HEK293 (cell line): ENCODE measurements around the gene EVI5.
"Not testable (repeated sequence)": the region's sequence is repeated elsewhere in the genome, so short reads cannot be mapped to it uniquely, and the experiment has no call there.

Experiments
- CTCF ChIA-PET: fragments of 350-600 bp; formaldehyde crosslinking; extraction: SDS; loops from one replicate; lab custom pipeline; 2021; ENCODE audit warnings: antibody characterized with exemption; lab: Yijun Ruan, JAX
- POLR2A ChIA-PET: fragments of 300-600 bp; formaldehyde crosslinking; extraction: SDS; loops from one replicate; lab custom pipeline; 2020; ENCODE audit warnings: antibody characterized with exemption, inconsistent platforms; lab: Yijun Ruan, JAX
- H3K27ac ChIP-seq: fragments of 200-500 bp; sonication (Bioruptor generic); 2 replicates; pipeline ENCODE4 v1.5.1; 2014; ENCODE audit warnings: low read depth, low read length, control low read depth, inconsistent platforms; ENCODE audit errors: extremely low read depth
- H3K36me3 ChIP-seq, 2 experiments: fragments of 200-500 bp in 1 of 2; sonication (Bioruptor generic) in 1 of 2; 1 replicate in 1 of 2; 2 replicates in 1 of 2; pipeline ENCODE4 v1.5.1; 2014 to 2017; ENCODE audit warnings: inconsistent platforms in 2 of 2, low read length in 2 of 2; ENCODE audit not compliant: control insufficient read depth in 2 of 2, insufficient read depth in 1 of 2
- H3K4me1 ChIP-seq: fragments of 200-500 bp; sonication (Bioruptor generic); 2 replicates; pipeline ENCODE4 v1.5.1; 2014; ENCODE audit warnings: mild to moderate bottlenecking, low read length, inconsistent platforms; ENCODE audit not compliant: control insufficient read depth, insufficient read depth
- H3K4me3 ChIP-seq: 2 replicates; pipeline ENCODE4 v1.5.1; 2011; ENCODE audit warnings: low read depth, mild to moderate bottlenecking, control low read depth, low read length, moderate library complexity
- H3K9me3 ChIP-seq: fragments of 200-500 bp; sonication (Bioruptor generic); 2 replicates; pipeline ENCODE4 v1.5.1; 2014; ENCODE audit warnings: low read depth, low read length, inconsistent platforms; ENCODE audit not compliant: control insufficient read depth, insufficient read depth
- BCL6B ChIP-seq: fragments of 450-650 bp; formaldehyde crosslinking; IDR thresholded peaks from 2 replicates; pipeline ENCODE4 v1.5.1; 2017; ENCODE audit warnings: missing biosample characterization, missing genetic modification characterization
- FEZF1 ChIP-seq: fragments of 450-650 bp; formaldehyde crosslinking; IDR thresholded peaks from 2 replicates; pipeline ENCODE4 v1.5.1; 2016; ENCODE audit warnings: missing biosample characterization, missing genetic modification characterization
- HIC1 ChIP-seq: fragments of 450-650 bp; formaldehyde crosslinking; IDR thresholded peaks from 2 replicates; pipeline ENCODE4 v1.5.1; 2016; ENCODE audit warnings: missing biosample characterization, missing genetic modification characterization
- HOXA7 ChIP-seq: sonication (generic); formaldehyde crosslinking; IDR thresholded peaks from 2 replicates; pipeline ENCODE4 v1.8.1; 2022; ENCODE audit warnings: missing genetic modification reagents, borderline replicate concordance
- HOXC10 ChIP-seq: sonication (generic); formaldehyde crosslinking; IDR thresholded peaks from 2 replicates; pipeline ENCODE4 v1.8.1; 2023; ENCODE audit warnings: mild to moderate bottlenecking, missing genetic modification reagents
- KLF7 ChIP-seq: fragments of 450-650 bp; formaldehyde crosslinking; IDR thresholded peaks from 2 replicates; pipeline ENCODE4 v1.5.1; 2016; ENCODE audit warnings: missing biosample characterization, missing genetic modification characterization, borderline replicate concordance
- KLF8 ChIP-seq: fragments of 450-650 bp; formaldehyde crosslinking; IDR thresholded peaks from 2 replicates; pipeline ENCODE4 v1.5.1; 2016; ENCODE audit warnings: missing biosample characterization, missing genetic modification characterization
- SCRT2 ChIP-seq: fragments of 450-650 bp; formaldehyde crosslinking; IDR thresholded peaks from 2 replicates; pipeline ENCODE4 v1.5.1; 2016; ENCODE audit warnings: missing biosample characterization, missing genetic modification characterization
- ZBTB17 ChIP-seq: fragments of 450-650 bp; formaldehyde crosslinking; IDR thresholded peaks from 2 replicates; pipeline ENCODE4 v1.5.1; 2016; ENCODE audit warnings: missing biosample characterization, missing genetic modification characterization
- ZBTB48 ChIP-seq: fragments of 450-650 bp; formaldehyde crosslinking; IDR thresholded peaks from 2 replicates; pipeline ENCODE4 v1.5.1; 2016; ENCODE audit warnings: missing biosample characterization, missing genetic modification characterization
- ZFP69B ChIP-seq: fragments of 450-650 bp; formaldehyde crosslinking; IDR thresholded peaks from 2 replicates; pipeline ENCODE4 v1.5.1; 2016; ENCODE audit warnings: missing biosample characterization, missing genetic modification characterization
- ZNF16 ChIP-seq: fragments of 450-650 bp; formaldehyde crosslinking; IDR thresholded peaks from 2 replicates; pipeline ENCODE4 v1.5.1; 2016; ENCODE audit warnings: low read depth, missing biosample characterization, missing genetic modification characterization
- ZNF175 ChIP-seq: fragments of 450-650 bp; formaldehyde crosslinking; IDR thresholded peaks from 2 replicates; pipeline ENCODE4 v1.5.1; 2016; ENCODE audit warnings: missing biosample characterization, missing genetic modification characterization
- ZNF214 ChIP-seq: fragments of 450-650 bp; formaldehyde crosslinking; IDR thresholded peaks from 2 replicates; pipeline ENCODE4 v1.5.1; 2017; ENCODE audit warnings: missing biosample characterization, mild to moderate bottlenecking, missing genetic modification characterization, borderline replicate concordance
- ZNF24 ChIP-seq: fragments of 450-650 bp; formaldehyde crosslinking; IDR thresholded peaks from 2 replicates; pipeline ENCODE4 v1.5.1; 2016; ENCODE audit warnings: missing biosample characterization, missing genetic modification characterization
- ZNF335 ChIP-seq: fragments of 450-650 bp; formaldehyde crosslinking; conservative IDR thresholded peaks from 2 replicates; pipeline ENCODE4 v1.5.1; 2016; ENCODE audit warnings: missing biosample characterization, missing genetic modification characterization
- ZNF350 ChIP-seq: fragments of 450-650 bp; formaldehyde crosslinking; IDR thresholded peaks from 2 replicates; pipeline ENCODE4 v1.5.0; 2017; ENCODE audit warnings: missing biosample characterization, mild to moderate bottlenecking, missing genetic modification characterization
- ZNF510 ChIP-seq: fragments of 450-650 bp; formaldehyde crosslinking; IDR thresholded peaks from 2 replicates; pipeline ENCODE4 v1.5.1; 2018; ENCODE audit warnings: mild to moderate bottlenecking, missing genetic modification characterization, missing biosample characterization; ENCODE audit not compliant: insufficient replicate concordance
- ZNF658 ChIP-seq: fragments of 450-650 bp; formaldehyde crosslinking; IDR thresholded peaks from 2 replicates; pipeline ENCODE4; 2016; ENCODE audit warnings: missing biosample characterization, missing genetic modification characterization
- ZNF670 ChIP-seq: fragments of 450-650 bp; formaldehyde crosslinking; IDR thresholded peaks from 2 replicates; pipeline ENCODE4 v1.5.1; 2016; ENCODE audit warnings: missing biosample characterization, missing genetic modification characterization, low read depth
- ZNF792 ChIP-seq: fragments of 450-650 bp; formaldehyde crosslinking; IDR thresholded peaks from 2 replicates; pipeline ENCODE4 v1.5.1; 2016; ENCODE audit warnings: missing biosample characterization, missing genetic modification characterization
- TF ChIP-seq, protein P1 (sequence below): fragments of 450-650 bp; formaldehyde crosslinking; IDR thresholded peaks from 2 replicates; pipeline ENCODE4 v1.5.1; 2016; ENCODE audit warnings: missing biosample characterization, missing genetic modification characterization, low read depth
- TF ChIP-seq, protein P2 (sequence below): fragments of 450-650 bp; formaldehyde crosslinking; IDR thresholded peaks from 2 replicates; pipeline ENCODE4 v1.5.1; 2016; ENCODE audit warnings: missing biosample characterization, missing genetic modification characterization

EVI5 gene

DNA sequence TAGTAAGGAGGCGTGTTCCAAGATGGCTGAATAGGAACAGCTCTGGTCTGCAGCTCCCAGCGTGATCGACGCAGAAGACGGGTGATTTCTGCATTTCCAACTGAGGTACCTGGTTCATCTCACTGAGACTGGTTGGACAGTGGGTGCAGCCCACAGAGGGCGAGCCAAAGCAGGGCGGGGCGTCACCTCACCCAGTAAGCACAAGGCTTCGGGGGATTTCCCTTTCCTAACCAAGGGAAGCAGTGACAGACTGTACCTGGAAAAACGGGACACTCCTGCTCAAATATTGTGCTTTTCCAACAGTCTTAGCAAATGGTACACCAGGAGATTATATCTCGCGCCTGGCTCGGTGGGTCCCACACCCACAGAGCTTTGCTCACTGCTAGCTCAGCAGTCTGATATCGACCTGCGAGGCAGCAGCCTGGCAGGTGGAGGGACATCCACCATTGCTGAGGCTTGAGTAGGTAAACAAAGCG lies 69.4 kb downstream of the EVI5 start:
- CTCF ChIA-PET, H3K9me3 ChIP-seq, H3K36me3 ChIP-seq, H3K27ac ChIP-seq, H3K4me1 ChIP-seq, H3K4me3 ChIP-seq: not testable (repeated sequence)
- POLR2A ChIA-PET = interaction anchor here (1.1 kb wide), 1 partner anchor 11 kb away, joined by 3 read pairs; no protein-coding TSS in a partner anchor
- TF ChIP-seq ZFP69B (tag by site-specific recombination) = peak; percentile 41; the same call in 1 of the 2 replicates

DNA sequence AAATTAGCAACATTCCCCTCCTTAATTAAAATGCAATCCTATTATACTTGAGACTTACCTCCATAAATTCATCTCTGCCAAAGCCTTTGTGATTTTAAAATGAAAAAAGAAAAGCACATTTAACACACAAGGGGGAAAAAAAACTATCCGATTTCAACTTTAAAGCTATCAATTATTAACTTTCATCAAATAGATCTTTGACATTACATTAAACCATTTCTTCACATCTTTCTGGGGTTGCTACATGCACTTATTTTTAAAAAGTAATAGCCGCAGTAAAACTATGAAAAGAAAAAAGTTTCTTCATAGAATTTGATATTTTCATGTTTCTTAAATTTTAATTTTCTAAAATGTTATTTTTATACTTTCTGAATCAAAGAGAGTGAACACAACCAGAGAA lies 71.0 kb downstream of the EVI5 start:
- ChIA-PET POLR2A (interaction anchor here (0.6 kb wide), 1 partner anchor 17 kb away, joined by 3 read pairs; no protein-coding TSS in a partner anchor), CTCF (interaction anchor here (1.0 kb wide), 1 partner anchor 19 kb away, joined by 7 read pairs; no protein-coding TSS in a partner anchor)
- no peaks in the 10 kb centered on the region for H3K36me3 ChIP-seq
- no peaks in the 10 kb centered on the region for H3K9me3 ChIP-seq
- H3K27ac ChIP-seq = no peak overlapping the region
- H3K4me3 ChIP-seq = no peak overlapping the region
- TF ChIP-seq HOXA7 (CRISPR knock-in tag) (no peak), BCL6B (tag by site-specific recombination) (no peak), ZNF792 (tag by site-specific recombination) (no peak), ZNF214 (no peak), ZNF510 (tag by site-specific recombination) (no peak)
- TF ChIP-seq, protein P1, sequence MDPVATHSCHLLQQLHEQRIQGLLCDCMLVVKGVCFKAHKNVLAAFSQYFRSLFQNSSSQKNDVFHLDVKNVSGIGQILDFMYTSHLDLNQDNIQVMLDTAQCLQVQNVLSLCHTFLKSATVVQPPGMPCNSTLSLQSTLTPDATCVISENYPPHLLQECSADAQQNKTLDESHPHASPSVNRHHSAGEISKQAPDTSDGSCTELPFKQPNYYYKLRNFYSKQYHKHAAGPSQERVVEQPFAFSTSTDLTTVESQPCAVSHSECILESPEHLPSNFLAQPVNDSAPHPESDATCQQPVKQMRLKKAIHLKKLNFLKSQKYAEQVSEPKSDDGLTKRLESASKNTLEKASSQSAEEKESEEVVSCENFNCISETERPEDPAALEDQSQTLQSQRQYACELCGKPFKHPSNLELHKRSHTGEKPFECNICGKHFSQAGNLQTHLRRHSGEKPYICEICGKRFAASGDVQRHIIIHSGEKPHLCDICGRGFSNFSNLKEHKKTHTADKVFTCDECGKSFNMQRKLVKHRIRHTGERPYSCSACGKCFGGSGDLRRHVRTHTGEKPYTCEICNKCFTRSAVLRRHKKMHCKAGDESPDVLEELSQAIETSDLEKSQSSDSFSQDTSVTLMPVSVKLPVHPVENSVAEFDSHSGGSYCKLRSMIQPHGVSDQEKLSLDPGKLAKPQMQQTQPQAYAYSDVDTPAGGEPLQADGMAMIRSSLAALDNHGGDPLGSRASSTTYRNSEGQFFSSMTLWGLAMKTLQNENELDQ = no peak
- H3K4me1 ChIP-seq = peaks cover 12% of the 10 kb centered on the region

- POLR2A ChIA-PET = interaction anchor here (1.2 kb wide), 1 partner anchor 73 kb away, joined by 3 read pairs; no protein-coding TSS in a partner anchor
- no peak overlapping the region for H3K4me3 ChIP-seq
- no peaks in the 10 kb centered on the region for H3K36me3 ChIP-seq
- CTCF ChIA-PET = no interaction called here
- H3K4me1 ChIP-seq = peaks cover 17% of the 10 kb centered on the region
- H3K27ac ChIP-seq = peak overlapping the region; percentile 10; the same call in 1 of the 2 replicates
- H3K9me3 ChIP-seq = no peaks in the 10 kb centered on the region
- no peak for TF ChIP-seq ZBTB17 (tag by site-specific recombination)
- TF ChIP-seq ZNF24 = no peak
- peak; percentile 80 for TF ChIP-seq FEZF1 (tag by site-specific recombination)
- no peak for TF ChIP-seq KLF8 (tag by site-specific recombination)
- no peak for TF ChIP-seq ZNF658
- TF ChIP-seq, protein P2, sequence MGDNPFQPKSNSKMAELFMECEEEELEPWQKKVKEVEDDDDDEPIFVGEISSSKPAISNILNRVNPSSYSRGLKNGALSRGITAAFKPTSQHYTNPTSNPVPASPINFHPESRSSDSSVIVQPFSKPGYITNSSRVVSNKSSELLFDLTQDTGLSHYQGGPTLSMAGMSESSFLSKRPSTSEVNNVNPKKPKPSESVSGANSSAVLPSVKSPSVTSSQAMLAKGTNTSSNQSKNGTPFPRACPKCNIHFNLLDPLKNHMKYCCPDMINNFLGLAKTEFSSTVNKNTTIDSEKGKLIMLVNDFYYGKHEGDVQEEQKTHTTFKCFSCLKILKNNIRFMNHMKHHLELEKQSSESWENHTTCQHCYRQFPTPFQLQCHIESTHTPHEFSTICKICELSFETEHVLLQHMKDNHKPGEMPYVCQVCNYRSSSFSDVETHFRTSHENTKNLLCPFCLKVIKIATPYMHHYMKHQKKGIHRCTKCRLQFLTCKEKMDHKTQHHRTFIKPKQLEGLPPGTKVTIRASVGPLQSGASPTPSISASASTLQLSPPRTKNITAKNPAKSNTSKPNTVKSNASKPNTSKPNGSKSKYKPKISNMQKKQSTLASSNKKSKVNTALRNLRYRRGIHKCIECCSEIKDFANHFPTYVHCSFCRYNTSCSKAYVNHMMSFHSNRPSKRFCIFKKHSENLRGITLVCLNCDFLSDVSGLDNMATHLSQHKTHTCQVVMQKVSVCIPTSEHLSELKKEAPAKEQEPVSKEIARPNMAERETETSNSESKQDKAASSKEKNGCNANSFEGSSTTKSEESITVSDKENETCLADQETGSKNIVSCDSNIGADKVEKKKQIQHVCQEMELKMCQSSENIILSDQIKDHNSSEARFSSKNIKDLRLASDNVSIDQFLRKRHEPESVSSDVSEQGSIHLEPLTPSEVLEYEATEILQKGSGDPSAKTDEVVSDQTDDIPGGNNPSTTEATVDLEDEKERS (tag by site-specific recombination) = no peak
- TF ChIP-seq ZNF670 = no peak
- TF ChIP-seq SCRT2 (tag by site-specific recombination) = no peak
- TF ChIP-seq ZNF335 (tag by site-specific recombination) = 0 out of 2 replicates have a peak, but pooled peaks have one; percentile 23
- TF ChIP-seq HOXC10 (CRISPR knock-in tag) = no peak
- no peak for TF ChIP-seq ZBTB48 (tag by site-specific recombination)
- no peak for TF ChIP-seq KLF7
- TF ChIP-seq HIC1 (tag by site-specific recombination) = no peak
- TF ChIP-seq ZNF350 (tag by site-specific recombination) = no peak
- TF ChIP-seq ZNF175 (tag by site-specific recombination) = no peak
- no peak for TF ChIP-seq ZNF16 (tag by site-specific recombination)
Observed at GRCh38 chr1:92711473-92712165, 73.3 kb downstream of the EVI5 start.
